Germinal center (tissue), 1 donor: Measurements from ENCODE around the gene PPP1R14D.

Experiments used
- DNase-seq: peaks from one replicate; pipeline ENCODE4 v3.0.0; 2012; ENCODE audit warnings: mixed read lengths, low spot score

Gene PPP1R14D

GRCh38 chr15:40852529-40852928 is 24.0 kb upstream of the PPP1R14D start:
- DNase-seq, result no peak

DNA sequence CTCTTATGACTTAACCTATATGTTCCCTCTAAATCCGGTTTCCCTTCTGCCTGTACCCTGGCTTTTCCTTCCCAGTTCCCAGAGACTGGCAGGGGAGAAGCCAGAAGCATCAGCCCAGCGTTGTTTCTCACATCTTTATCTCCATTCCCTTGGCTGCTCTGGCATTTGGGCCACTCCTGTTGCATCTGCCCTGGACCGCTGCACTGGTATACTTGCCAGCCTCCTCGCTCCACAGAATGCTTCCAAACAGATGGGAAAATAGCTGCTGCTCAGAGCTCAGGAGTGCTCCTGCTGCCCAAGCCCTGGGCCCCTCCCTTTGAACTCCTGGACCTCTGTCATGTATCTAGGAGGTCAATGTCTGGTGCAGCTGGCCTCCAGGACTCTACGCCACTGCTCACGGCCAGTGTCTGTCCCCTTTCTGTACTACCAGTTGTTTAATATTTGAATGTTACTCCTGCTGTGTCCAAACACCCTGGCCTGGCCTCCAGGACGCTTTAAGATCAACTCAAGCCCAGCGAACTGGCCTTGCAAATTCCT is 22.1 kb upstream of the PPP1R14D start:
- DNase-seq, result no peak

GRCh38 chr15:40847223-40847961 is 18.9 kb upstream of the PPP1R14D start:
- DNase-seq, result peak; percentile 55

DNA sequence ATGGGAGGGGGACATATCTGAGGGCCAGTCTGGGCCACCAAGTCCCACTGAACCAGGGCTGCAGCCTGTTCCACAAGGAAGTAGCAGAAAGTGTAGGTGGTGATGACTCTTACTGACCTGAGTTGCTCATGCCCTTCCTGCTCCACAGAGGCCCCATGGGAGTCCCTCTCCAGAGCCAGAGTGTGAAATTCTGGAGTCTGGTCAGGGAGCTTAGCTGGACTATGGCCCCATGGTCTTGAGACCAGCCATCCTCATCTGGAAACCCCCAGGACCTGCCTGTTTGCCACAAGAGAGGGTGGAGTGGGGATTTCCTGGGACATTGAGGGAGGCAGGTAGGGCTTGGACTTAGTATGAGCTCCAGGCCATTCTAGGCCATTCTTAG is 18.3 kb upstream of the PPP1R14D start:
- no peak for DNase-seq

DNA sequence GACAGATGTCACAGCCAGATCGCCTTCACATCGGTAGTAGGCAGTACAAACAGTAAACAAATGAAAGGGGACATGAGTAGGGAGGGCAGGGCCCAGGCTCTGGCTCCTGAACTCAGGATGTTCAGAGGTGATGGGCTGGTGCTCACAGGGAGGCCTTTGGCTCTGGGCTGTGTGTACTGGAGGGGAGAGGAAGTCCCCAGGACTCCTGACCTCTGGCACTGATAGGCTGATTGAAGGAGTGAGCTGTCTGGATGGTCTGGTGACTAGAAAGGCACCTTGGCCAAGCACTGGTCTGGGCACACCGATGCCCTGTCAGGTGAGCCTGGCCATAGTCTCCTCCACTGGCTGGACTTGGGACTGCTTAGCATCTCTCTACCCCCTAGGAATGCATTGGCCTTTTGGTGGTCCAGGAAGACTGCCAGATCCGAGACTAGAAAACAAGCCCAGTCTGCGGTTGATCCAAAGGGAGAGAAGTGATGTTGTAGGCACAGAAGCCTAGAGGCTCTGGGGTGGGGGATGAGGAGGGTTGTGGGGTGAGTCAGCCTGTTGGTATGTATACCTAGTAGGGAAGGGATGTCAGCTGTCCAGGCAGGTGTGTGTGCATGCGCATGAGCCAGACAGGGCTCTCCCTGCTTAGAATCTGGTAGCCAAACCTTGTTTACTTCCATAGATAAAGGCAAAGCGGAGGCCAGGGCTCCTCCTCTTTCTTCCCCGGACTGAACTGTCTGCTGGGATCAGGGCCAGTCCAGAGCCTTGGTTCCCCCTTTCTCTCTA is 17.2 kb upstream of the PPP1R14D start:
- DNase-seq, result no peak

GRCh38 chr15:40845036-40845435 is 16.5 kb upstream of the PPP1R14D start:
- no peak for DNase-seq

- peak; percentile 57 for DNase-seq
Observed at GRCh38 chr15:40844696-40845030, 16.2 kb upstream of the PPP1R14D start.

DNA sequence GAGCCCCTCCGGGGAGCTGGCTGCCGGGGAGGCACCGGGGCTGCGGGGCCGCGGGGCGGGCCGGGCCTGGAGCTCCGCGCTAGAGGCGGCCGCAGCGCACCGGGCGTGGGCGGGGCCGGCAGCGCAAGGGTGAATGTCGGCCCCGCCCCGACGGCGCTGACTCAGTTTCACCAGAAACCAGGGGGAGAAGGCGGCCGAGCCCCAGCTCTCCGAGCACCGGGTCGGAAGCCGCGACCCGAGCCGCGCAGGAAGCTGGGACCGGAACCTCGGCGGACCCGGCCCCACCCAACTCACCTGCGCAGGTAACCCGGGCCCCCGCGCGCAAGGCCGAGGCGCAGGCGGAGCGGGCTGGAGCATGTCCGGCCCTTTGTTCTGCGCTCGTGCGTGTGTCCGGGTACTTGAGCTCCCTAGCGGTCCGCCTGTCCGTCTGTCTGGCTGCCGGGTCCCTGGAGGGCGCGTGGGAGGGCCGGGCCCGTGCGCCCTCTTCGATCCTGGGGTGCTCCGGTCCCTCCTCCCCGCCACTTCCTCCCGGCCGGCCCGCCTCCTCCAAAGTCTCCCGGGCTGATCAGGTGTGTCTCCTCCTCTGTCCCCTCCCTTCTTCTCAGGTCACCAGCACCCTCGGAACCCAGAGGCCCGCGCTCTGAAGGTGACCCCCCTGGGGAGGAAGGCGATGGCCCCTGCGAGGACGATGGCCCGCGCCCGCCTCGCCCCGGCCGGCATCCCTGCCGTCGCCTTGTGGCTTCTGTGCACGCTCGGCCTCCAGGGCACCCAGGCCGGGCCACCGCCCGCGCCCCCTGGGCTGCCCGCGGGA is 15.6 kb upstream of the PPP1R14D start, which contains the start of gene SPINT1:
SPINT1 (plus strand) TSS at position 164 of the 811 bp plus-strand sequence; CDS start at position 671, 507 bp downstream.
- peak; percentile 66 for DNase-seq

DNA sequence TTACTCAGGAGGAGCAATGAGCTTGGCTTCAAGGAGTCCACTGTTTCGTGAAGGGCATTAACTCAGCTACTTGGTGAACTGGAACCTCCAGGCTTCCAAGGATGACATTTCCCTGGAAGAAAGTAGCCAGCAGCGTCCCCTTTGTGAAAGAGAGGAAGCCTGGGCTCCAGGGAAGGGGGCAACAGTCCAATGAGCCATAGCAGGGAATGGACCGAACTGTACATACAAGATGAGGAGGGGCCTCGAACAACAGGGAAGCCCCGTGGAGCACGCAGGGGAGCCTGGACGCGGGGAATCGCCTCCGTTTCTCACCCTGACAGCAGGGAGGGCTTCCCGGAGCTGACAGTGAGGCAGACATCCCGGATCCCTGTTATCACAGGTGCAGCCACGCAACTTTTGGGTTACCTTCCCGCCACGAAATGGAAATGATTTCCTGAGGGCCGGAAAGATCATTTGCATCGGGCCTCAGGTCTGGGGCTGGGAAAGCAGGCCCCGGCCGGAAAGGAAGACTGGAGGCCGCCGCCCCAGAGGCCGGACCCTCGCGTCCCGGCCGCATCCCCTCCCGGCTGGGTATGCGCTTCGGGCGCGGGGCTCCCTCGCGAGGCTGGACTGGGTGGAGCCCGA is 14.9 kb upstream of the PPP1R14D start:
- DNase-seq, result no peak

- DNase-seq, result no peak
Observed at GRCh38 chr15:40841741-40842140, 13.2 kb upstream of the PPP1R14D start.

DNA sequence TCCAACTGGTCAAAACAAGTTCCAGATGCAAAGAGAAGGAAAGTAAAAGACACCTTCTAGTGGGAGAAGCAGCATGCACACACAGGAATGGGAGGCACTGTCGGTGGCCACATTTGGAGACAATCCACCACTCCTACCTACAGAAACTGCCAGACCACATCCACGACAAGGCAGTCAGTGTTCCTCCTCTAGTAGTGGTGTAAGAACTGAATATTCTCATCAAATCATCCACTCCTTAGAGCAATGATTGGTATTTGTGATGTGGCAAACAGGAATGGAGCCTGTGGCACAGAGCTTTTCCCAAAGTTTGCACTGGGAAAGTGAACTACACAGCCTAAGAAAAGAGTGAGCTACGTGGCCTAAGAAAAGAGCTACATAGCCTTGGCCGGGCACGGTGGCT is 10.2 kb upstream of the PPP1R14D start:
- DNase-seq, result no peak

DNA sequence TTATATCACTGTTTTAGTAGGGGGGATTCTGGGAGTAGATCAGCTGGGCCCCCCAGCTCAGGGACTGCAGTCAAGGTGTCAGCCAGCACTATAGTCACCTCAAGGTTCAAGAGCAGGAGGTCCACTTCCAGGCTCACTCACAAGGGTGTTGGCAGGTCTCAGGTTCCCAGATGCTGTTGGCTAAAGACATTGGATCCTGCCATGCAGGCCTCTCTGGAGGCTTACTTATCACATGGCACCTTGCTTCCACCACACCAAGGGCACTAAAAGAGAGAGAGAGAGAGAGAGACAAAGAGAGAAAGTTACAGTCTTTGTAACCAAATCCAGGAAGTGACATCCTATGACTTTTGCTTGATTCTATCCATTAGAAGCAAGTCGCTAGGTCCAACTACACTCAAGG is 7.5 kb upstream of the PPP1R14D start:
- no peak for DNase-seq

DNA sequence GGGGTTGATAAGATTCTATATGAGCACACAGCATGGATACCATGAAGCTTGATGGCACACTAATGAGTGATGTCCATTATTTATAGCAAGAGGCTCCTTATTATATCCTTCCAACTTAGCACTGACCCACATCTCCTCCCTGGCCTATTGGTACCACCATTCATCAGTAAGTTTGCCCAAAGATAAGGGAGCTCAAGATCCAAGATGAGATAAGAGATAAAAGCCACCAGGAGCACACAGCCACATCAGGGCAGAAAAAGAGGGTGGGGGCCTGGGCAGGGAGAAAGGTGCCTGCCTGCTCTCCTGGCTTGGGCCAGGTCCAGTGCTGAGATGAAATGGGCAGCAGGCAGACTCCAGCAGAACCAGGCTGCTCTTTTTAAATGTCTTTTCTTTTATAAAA is 4.4 kb upstream of the PPP1R14D start:
- DNase-seq, result no peak

GRCh38 chr15:40831861-40832260 is 3.4 kb upstream of the PPP1R14D start:
- DNase-seq, result no peak

DNA sequence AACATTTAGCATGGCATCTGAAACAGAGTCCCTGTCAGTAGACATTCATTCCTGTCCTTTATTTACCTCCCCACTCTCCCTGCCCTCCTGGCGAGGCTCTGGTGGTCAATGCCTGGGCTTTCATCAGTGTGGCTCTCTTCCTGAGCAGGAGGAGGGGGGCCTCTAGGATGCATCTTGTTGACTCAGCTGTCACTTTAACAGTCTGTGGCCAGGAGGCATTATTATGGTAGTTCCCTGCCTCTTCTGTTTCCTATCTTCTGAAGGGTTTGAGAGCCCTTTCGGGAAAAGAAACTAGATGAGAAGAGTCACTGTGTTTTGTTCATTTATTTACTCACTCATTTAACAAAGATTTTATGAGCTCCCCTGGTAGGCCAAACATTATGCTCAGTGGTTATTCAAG is 2.4 kb upstream of the PPP1R14D start:
- no peak for DNase-seq

- DNase-seq, result no peak
Observed at GRCh38 chr15:40829115-40829514, 607 bp upstream of the PPP1R14D start.

DNA sequence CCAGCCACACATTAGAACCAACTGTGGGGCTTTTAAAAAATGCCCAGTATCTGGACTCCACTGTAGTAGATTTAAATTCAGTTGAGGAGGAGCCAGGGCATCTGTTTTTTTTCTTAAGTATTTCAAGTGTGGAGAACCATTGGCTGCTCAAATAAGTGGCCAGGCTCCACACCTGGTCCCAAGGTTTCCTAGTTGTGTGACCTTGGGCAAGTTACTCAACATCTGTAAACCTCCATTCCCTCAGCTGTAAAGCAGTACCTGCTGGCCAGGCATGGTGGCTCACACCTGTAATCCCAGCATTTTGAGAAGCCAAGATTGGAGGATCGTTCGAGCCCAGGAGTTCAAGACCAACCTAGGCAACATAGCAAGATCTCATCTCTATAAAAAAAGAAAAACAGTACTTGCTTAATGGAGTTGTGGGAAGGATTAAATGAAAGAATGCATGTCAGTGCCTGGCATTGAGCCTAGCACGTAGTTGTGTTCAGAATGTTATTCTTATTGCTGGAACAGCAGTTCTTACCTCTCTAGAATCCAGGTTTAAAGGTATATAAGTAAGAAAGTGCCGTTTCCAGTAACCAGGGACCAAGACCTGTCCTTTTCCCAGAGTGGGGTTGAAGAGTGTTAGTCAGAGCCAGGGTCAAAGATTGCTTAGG is 2.0 kb downstream of the PPP1R14D start:
- DNase-seq, result no peak

DNA sequence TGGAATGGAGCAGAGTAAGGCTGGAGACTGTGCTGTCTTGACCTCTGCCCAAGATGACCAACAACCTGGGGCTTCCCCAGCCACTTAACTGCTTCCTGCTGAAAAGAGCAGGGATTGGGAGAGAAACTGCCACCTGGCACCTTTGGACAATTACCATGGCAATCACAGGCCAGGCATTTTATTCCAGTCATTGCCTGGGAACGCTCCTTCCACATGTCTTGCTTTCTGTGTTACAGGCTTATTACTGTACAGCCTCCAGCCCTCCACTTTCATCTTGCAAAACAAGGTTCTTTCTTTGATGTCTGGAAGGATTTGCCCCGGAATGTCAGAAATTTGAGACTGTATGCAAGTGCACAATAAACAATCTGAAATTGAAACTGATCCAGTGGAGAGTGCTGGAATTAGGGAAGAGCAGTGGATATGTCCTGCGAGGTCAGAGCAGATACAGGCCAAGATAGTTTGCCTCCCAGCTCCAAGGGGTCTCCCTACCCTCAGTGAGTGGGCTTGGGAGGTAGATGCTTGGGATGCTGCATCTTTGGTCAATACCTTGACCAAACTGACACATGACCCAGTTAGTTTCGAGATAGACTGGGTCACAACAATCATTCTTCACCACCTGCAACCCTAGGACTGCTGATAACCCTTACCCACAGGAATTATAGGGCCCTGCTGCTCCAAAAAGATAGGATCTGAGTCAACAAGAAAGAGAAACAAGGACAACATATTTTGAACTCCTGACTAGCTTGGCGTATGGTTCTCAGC is 2.7 kb downstream of the PPP1R14D start:
- no peak for DNase-seq

GRCh38 chr15:40823572-40824343 is 4.8 kb downstream of the PPP1R14D start:
- no peak for DNase-seq

GRCh38 chr15:40821195-40821594 is 7.3 kb downstream of the PPP1R14D start:
- DNase-seq, result no peak
